HL-60/S4 (cell line): Measurements from ENCODE around the gene COQ2.

Experiments used
- in situ Hi-C: fragments of 300-500 bp; cut with MboI; formaldehyde crosslinking; loops from 2 replicates; pipeline ENCODE4 v1.14.3; 2022; ENCODE audit warnings: low sequenced_read_pairs

The COQ2 gene

DNA sequence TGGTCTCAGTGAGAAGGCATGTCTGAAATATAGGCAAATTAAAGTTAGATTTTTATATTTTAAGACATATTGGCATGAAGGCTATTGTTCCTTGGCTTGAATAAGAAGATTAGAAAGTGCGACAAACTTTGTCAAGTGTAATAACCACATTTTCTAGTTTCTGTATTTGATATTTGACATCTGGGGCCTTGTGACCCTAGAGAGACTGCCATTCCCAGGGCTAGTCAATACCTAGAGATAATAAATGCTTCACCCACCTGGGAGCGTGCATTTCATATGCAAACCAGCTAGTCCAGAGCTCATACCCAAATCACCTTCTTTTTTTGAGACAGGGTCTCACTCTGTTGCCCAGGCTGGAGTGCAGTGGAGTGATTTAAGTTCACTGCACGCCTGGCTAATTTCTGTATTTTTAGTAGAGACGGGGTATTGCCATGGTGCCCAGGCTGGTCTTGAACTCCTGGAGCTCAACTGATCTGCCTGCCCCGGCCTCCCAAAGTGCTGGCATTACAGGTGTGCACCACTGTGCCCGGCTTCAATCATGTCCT, 62.6 kb downstream of the COQ2 start:
- in situ Hi-C loops = no loop called here

DNA sequence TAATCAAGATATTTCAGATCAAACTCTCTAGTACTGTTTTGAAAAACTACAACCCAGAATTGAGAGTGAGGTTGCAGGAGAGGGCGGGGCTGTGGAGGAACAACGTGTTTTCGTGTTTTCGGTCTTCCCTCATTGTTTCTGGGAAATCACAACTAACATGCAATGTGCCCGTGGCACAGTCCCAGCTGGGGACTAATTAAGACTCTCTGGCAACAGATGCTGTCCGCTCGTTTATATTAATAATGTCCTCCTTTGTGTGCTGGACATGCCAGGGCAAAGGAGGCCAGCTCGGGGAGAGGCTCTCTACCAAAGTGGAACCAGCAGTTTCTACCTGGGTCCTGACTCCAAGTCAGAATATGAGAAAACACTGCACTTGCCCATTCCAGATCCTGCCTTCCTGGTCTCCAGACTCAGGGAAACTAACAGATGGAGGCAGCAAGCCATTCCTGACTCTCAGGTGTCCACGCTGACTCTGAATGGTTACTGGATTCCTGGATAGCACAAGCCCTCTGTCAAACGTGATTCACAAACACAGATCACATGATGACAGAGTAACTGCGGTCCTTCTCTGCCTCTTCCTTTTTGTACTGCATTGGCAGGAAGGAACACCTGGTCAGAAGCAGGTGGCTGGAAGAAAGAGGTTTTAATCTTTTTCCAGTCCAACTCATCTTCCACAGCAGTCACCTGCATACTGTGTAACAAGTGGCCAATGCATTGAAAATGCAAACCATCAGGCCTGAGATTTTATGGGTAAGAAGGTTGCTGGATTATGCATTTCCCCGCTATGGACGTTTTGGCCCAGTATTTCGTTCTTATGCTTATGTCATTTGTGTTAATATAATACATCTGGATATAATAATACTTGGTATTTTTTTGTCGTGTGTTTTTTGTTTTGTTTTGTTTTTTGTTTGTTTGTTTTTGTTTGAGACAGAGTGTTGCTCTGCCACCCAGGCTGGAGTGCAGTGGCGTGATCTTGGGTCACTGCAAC, 65.0 kb downstream of the COQ2 start:
- in situ Hi-C loops = no loop called here

DNA sequence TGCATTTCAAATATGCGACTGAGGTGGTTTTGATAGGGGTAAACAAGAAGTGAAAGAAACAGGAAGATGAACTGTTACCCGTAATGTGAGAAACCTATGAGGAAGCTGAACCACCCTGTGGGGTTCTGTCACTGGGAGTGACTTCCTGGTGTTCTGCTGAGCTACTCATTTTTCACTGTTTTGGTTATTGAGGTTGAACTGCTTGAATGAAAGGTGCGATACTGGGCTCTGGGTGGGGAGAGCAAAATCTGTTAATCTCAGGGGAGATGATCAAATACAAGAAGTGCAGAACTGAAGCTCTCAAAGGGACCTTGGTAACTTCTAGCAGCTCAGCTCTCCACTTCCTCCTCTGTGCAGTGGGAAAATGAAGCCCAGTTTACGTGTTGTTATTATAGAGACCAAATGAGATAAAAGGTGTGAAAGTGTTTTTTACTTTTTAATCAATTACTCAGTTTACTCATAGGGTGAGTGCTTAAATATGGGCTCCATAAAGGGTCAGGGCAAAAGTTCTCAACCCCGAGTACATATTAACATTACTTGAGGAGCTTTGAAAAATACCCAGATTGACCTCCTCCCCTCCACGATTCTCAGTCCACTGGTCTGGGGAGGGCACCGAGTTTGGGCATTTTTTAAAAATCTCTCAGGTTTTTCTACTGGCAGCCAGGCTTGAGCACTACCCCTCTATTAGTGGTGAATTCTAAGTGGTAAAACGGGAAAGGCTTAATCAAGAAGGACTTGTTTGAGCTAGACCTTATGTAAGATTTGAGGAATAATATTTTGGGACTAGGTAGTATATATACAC, 66.7 kb downstream of the COQ2 start:
- in situ Hi-C loops = no loop called here

DNA sequence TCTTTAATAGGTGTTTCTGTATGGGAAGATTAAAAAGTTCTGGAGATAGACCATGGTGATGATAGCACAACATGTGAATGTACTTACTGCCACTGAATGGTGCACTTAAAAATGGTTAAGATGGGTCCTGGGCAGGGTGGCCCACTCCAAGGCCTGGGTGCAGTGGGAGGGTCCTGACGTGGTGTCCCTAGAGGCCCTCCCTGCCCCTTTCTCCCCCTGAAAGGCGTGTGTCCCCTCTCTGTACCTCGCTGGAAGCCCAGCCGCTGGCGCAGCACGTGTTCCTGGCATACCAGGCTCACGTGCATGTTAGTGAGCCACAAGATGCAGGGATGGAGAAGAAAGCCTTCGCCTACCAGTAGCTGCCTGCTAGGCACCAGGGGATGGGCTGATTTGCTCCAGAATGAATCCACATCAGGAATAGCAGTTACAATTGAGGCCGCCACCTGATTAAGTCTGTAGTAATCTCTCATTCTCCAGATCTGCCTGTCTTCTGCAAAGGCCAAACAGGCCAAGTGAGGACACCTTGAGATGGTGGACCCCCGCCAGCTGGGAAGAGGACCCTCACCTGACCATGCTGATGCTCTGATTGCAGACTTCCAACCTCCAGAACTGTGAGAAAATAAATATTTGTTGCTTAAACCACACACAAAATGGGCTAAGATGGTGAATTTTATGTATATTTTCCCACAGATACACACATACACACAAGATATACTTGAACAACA, 67.5 kb downstream of the COQ2 start:
- in situ Hi-C loops = no loop called here

DNA sequence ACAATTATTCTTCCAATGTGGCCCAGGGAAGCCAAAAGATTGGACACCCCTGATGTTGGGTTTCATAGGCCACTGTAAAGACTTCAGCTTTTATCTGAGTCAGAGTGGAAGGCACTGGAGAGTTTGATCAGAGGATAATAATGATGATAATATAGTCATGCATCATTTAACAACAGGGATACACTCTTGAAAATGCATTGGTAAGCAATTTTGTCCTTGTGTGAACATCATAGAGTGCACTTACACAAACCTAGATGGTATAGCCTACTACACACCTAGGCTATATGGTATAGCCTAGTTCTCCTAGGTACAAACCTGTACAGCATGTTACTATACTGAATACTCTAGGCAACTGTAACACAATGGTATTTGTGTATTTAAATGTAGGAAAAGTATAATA, 70.5 kb downstream of the COQ2 start:
- in situ Hi-C loops = no loop called here
